HUES6 (cell line): ENCODE data around the gene ARHGAP12.

Experiments
- H3K27ac ChIP-seq: 2 replicates; pipeline ENCODE4 v1.7.0; 2013; ENCODE audit warnings: low read depth, mild to moderate bottlenecking, low read length, inconsistent platforms
- H3K27me3 ChIP-seq: 2 replicates; pipeline ENCODE4 v1.6.1; 2013; ENCODE audit warnings: low read length; ENCODE audit not compliant: control insufficient read depth, insufficient read depth
- H3K36me3 ChIP-seq: 2 replicates; pipeline ENCODE4 v1.6.1; 2013; ENCODE audit warnings: low read length; ENCODE audit not compliant: control insufficient read depth, insufficient read depth
- H3K4me1 ChIP-seq: 2 replicates; pipeline ENCODE4 v1.6.1; 2013; ENCODE audit warnings: low read length; ENCODE audit not compliant: control insufficient read depth, insufficient read depth
- H3K4me3 ChIP-seq: 2 replicates; pipeline ENCODE4 v1.5.1; 2013; ENCODE audit warnings: low read depth, low read length
- H3K9ac ChIP-seq: one replicate; pipeline ENCODE4 v1.6.1; 2013; ENCODE audit warnings: mild to moderate bottlenecking, low read length
- H3K9me3 ChIP-seq: 2 replicates; pipeline ENCODE4 v1.6.1; 2013; ENCODE audit warnings: low read depth, low read length; ENCODE audit not compliant: control insufficient read depth, insufficient read depth

The ARHGAP12 gene

DNA sequence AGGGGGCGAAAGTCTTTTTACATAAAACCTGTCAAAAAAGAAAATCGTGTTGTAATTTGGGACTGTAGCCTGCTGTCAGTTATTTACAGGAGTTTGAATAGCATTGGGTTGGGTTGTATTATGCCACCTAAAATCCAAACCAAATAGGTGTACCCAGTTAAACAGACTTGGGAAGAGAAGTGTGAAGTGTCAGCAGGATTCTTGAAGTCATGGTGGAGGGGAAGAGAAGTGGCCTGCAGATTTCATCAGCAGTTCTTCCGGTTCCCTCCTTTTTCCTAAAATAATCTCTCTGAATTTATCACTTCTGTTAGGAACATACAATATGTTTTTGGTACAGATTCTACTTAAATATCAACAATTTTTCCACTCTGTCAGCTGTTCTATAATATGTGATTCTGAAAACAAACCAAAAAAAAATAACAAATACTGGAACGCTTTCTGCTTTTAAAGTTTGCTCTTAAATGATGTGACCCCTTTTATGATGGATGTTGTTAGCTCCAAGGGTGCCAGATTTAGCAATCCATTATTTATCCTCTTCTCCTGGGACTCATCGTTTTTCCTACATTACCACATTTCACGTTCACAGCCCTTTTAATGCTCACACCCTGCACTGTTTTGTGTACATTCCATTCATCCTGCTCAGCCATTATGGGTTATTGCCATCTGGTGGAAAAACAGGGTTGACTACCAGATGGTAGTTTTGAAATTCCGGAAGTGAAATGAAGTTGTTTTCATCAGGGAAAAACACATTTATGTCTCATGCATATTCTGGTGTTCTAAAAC lies 18.7 kb upstream of the ARHGAP12 start:
- Histone ChIP-seq H3K36me3 (no peaks in the 10 kb centered on the region), H3K4me1 (peaks cover 11% of the 10 kb centered on the region), H3K27me3 (no peaks in the 10 kb centered on the region), H3K27ac (no peak overlapping the region), H3K9me3 (peaks cover 6% of the 10 kb centered on the region; the same call in 1 of the 2 replicates), H3K9ac (no peak overlapping the region), H3K4me3 (no peak overlapping the region)

DNA sequence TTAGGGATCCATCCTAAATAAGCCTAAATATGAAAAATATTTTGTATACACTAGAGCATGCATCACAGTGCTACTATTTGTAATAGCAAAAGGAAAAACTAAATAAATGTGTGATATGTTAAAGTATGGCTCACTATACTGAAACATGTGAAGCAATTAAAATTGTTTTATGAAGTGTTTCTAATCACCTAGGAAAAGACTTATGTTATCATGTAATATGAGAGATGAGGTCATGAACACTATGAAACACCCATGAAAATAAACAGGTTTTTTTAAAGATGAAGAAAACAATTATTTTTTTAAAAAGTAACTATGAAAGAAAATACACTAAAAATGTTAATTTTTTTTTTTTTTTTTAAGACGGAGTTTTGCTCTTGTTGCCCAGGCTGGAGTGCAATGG lies 16.8 kb upstream of the ARHGAP12 start:
- no peaks in the 10 kb centered on the region for H3K9me3 ChIP-seq
- no peaks in the 10 kb centered on the region for H3K27me3 ChIP-seq
- no peaks in the 10 kb centered on the region for H3K36me3 ChIP-seq
- H3K9ac ChIP-seq: no peak overlapping the region
- H3K27ac ChIP-seq: no peak overlapping the region
- H3K4me1 ChIP-seq: peaks cover 21% of the 10 kb centered on the region
- H3K4me3 ChIP-seq: no peak overlapping the region

DNA sequence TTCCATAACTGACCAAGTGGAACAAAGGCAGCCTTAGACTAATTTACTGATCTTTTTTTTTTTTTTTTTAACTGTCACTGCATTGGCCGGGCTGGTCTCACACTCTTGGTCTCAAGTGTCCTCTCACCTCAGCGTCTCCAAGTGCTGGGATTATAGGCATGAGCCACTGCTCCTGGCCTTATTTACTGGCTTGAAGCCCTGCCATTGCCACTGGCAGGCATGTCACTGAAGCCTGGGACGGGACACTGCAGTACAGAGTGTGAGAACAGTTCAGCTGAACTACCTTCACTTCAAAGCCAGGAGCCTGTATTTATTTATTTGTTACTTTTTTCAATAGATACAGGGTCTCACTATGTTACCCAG lies 15.4 kb upstream of the ARHGAP12 start:
- H3K27me3 ChIP-seq: no peaks in the 10 kb centered on the region
- H3K9ac ChIP-seq: no peak overlapping the region
- H3K9me3 ChIP-seq: no peaks in the 10 kb centered on the region
- no peak overlapping the region for H3K4me3 ChIP-seq
- H3K27ac ChIP-seq: no peak overlapping the region
- H3K36me3 ChIP-seq: no peaks in the 10 kb centered on the region
- peaks cover 29% of the 10 kb centered on the region for H3K4me1 ChIP-seq

DNA sequence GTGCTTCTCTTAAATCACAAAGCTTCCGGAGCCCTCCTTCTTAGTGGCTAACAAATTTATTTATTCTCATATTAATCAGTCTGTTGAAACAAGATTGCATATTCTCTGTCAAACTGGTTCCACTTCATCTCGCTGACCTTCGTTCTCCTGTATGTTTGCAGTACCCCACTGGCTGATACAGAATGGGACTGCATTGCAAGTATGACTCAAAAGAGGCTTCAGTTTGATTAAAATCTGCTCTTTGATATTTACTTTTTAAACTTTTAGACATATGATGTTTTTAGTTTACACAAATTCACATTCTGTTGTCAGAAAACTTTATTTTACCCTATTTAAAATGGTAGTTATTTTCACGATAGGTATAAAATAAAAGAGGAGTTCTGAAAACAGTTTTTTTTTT lies 14.3 kb upstream of the ARHGAP12 start:
- no peak overlapping the region for H3K27ac ChIP-seq
- no peak overlapping the region for H3K9ac ChIP-seq
- no peaks in the 10 kb centered on the region for H3K36me3 ChIP-seq
- no peaks in the 10 kb centered on the region for H3K9me3 ChIP-seq
- no peak overlapping the region for H3K4me3 ChIP-seq
- peaks cover 29% of the 10 kb centered on the region for H3K4me1 ChIP-seq
- H3K27me3 ChIP-seq: no peaks in the 10 kb centered on the region

DNA sequence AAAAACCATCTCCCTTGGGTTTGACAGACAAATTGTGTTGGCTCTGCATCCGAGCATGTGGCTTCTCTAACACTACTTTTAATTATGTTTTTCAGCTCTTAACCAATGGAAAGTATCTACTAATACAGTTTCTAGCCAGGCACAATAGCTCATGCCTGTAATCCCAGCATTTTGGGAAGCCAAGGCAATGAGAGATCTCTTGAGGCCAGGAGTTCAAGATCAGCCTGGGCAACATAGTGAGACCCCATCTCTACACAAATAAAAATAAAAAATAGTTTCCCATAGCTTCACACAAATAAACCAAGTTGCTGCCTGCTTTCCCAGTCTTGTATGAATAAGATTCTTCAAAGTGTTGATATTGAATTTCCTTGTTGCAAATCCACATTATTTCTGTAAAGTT lies 13.8 kb upstream of the ARHGAP12 start:
- H3K27me3 ChIP-seq: no peaks in the 10 kb centered on the region
- H3K4me3 ChIP-seq: no peak overlapping the region
- no peak overlapping the region for H3K27ac ChIP-seq
- H3K4me1 ChIP-seq: peaks cover 29% of the 10 kb centered on the region
- H3K9me3 ChIP-seq: no peaks in the 10 kb centered on the region
- H3K36me3 ChIP-seq: no peaks in the 10 kb centered on the region
- no peak overlapping the region for H3K9ac ChIP-seq

DNA sequence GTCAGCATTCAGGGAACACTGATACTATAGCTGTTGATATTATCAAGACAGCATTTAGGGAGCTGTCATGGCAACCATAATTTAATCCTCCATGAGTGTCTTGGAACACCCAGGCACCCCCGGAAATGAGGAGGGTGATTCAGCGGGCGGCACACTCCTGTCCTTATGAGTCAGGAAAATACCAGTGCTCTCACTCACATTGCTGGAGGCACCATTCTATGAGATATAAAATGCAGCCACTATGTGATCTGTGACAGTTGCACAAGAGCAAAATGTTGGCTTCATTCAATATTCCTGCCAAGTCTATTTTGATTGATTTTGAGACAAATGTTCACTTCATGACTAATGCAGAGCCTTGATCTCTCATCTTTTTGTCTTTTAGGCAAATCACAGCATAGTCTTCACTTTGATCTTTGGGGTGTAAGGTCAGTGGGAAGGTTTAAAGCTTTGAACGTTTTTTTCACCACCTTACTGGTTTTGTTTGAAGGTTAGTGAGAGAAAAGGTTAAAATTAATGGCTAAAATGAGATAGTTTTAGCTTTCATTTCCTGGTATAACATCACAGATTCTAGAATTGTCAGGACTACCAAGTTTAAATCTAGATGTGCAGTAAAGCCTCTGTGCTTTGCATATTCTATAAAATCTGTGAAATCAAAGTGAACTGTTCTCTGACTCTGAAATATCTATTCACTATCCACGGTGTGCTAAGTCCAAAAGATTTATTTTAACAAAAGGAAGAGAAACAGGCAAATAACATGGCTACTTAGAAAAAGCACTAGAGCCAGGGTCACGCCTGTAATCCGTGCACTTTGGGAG lies 12.4 kb upstream of the ARHGAP12 start:
- peaks cover 29% of the 10 kb centered on the region for H3K4me1 ChIP-seq
- H3K27ac ChIP-seq: peak overlapping the region; percentile 36; the same call in 1 of the 2 replicates
- H3K9ac ChIP-seq: peak overlapping the region; percentile 1
- no peaks in the 10 kb centered on the region for H3K36me3 ChIP-seq
- H3K4me3 ChIP-seq: no peak overlapping the region
- H3K9me3 ChIP-seq: no peaks in the 10 kb centered on the region
- no peaks in the 10 kb centered on the region for H3K27me3 ChIP-seq

DNA sequence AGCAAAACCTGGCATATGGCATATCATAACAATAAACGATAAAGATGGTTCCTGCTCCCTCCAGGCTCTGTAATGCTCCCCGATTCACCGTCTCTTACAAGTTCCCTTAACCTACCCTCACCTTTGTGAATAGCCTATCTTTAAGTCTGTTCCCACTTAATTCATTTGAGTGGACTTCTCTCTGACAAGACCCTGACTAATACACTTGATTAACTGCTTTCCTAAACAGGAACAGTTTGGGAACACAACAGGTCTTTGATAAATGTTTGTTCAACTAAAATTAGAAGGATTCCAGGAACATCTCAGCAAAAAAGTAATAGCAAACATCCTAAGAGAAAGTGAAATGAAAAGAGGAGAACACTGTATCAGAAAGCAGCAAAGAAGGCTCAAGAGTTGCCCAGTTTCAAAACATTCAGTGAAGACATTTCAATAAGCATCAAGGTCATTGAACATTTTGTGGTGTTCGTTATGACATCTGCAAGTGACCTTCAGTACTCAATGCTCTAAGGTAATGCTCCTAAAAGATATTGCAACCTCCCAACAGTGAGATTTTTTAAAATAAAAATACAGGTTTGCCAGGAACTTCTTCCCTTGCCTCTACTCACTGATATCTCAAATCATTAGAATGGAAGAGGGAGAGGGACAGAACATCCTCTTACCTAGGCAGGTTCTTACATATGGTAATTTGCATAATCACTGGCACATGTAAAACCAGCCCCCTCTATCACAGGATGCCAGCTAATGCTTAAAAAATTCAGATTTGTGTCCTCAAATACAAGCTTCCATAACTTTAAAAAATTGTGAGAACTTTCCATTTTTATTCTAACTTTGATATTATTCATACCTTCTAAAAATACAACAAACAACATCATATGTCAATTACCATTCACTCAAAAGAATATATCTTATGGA lies 11.4 kb upstream of the ARHGAP12 start:
- H3K27ac ChIP-seq: peak overlapping the region; percentile 36; the same call in 1 of the 2 replicates
- H3K4me1 ChIP-seq: peaks cover 25% of the 10 kb centered on the region
- no peaks in the 10 kb centered on the region for H3K36me3 ChIP-seq
- no peaks in the 10 kb centered on the region for H3K27me3 ChIP-seq
- H3K4me3 ChIP-seq: no peak overlapping the region
- no peaks in the 10 kb centered on the region for H3K9me3 ChIP-seq
- no peak overlapping the region for H3K9ac ChIP-seq

DNA sequence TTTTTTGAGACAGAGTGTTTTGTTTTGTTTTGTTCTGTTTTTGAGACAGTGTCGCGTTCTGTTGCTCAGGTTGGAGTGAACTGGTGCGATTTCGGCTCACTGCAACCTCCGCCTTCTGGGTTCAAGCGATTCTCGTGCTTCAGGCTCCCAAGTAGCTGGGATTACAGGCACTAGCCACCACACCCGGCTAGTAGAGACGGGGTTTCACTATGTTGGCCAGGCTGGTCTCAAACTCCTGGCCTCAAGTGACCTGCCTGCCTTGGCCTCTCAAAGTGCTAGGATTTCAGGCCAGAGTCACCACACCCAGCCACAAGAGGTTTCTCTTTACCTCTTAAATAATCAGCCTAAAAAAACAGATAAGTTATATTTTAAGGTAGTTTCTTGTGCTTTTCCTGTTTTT lies 8.7 kb upstream of the ARHGAP12 start:
- no peak overlapping the region for H3K9ac ChIP-seq
- no peak overlapping the region for H3K27ac ChIP-seq
- H3K4me3 ChIP-seq: no peak overlapping the region
- H3K9me3 ChIP-seq: no peaks in the 10 kb centered on the region
- peaks cover 19% of the 10 kb centered on the region for H3K4me1 ChIP-seq
- no peaks in the 10 kb centered on the region for H3K36me3 ChIP-seq
- H3K27me3 ChIP-seq: no peaks in the 10 kb centered on the region

DNA sequence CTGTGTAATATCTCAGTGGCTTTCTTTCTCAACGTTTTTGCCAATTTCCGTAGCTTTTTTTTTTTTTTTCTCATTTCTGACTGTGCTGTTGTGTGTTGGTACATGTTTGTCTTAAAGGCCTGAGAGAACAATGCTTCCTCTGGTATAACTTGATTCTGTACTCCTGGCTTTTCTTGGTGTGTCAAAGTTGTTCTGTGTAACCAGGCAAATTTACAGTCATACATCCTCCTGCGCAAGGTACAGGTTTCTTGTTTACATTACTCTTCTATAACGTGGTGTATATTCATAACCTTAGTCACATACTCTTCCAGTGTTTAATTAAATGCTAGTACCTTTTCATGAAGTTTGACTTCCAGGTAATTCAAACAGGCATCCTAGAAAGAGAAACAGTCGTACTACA lies 8.3 kb upstream of the ARHGAP12 start:
- H3K4me1 ChIP-seq: peaks cover 19% of the 10 kb centered on the region
- no peak overlapping the region for H3K4me3 ChIP-seq
- no peak overlapping the region for H3K27ac ChIP-seq

DNA sequence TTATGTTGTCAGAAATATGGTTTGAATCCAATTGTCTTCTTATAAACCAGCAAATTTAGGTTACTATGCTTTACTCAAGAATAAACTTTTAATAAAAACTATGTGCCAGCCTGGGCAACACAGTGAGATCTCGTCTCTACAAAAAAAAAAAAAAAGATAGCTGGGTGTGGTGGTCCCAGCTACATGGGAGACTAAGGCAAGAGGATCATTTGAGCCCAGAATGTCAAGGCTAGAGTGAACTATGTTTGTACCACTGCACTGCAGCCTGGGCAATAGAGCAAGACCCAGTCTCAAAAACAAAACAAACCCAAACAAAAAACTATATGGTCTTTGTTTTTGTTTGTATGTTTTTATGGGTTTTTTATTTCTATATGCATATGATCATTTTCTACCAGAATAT lies 7.5 kb upstream of the ARHGAP12 start:
- Histone ChIP-seq H3K4me1 (peaks cover 15% of the 10 kb centered on the region), H3K4me3 (no peak overlapping the region), H3K27me3 (no peaks in the 10 kb centered on the region), H3K9me3 (no peaks in the 10 kb centered on the region), H3K27ac (no peak overlapping the region), H3K9ac (no peak overlapping the region), H3K36me3 (no peaks in the 10 kb centered on the region)

More for the DNA sequence above, 8.3 kb upstream of the ARHGAP12 start:
- Histone ChIP-seq H3K27me3 (no peaks in the 10 kb centered on the region), H3K9ac (no peak overlapping the region), H3K9me3 (no peaks in the 10 kb centered on the region), H3K36me3 (no peaks in the 10 kb centered on the region)
